SK-N-SH treated with all-trans-retinoic acid at 6 μM for 48 hours (cell line): ENCODE results near the gene N4BP3.
"Not testable (repeated sequence)": the region's sequence is repeated elsewhere in the genome, so short reads cannot be mapped to it uniquely, and the experiment has no call there.

Source experiments
- ATAC-seq: fragments of 200-7000 bp; cut with Tn5 transposase; 3 replicates; pipeline ENCODE4 v1.9.1; 2020; ENCODE audit warnings: mild to moderate bottlenecking, moderate library complexity
- ARNTL ChIP-seq: fragments of 450-650 bp; formaldehyde crosslinking; IDR thresholded peaks from 2 replicates; pipeline ENCODE4 v1.5.0; 2020; ENCODE audit warnings: low read depth, mild to moderate bottlenecking, moderate library complexity, borderline replicate concordance
- CREB5 ChIP-seq: fragments of 250-450 bp; sonication (Bioruptor Pico); IDR thresholded peaks from 2 replicates; pipeline ENCODE4 v1.5.1; 2020; ENCODE audit warnings: low read depth, mild to moderate bottlenecking, moderate library complexity
- CSDC2 ChIP-seq: fragments of 250-450 bp; sonication (Bioruptor Pico); IDR thresholded peaks from 2 replicates; pipeline ENCODE4 v1.5.0; 2020; ENCODE audit warnings: mild to moderate bottlenecking, moderate library complexity
- ESRRG ChIP-seq: fragments of 250-450 bp; sonication (Bioruptor Pico); IDR thresholded peaks from 2 replicates; pipeline ENCODE4 v1.6.1; 2021; ENCODE audit warnings: mild to moderate bottlenecking
- GLIS3 ChIP-seq: fragments of 250-450 bp; sonication (Bioruptor Pico); IDR thresholded peaks from 2 replicates; pipeline ENCODE4 v1.5.0; 2020; ENCODE audit warnings: mild to moderate bottlenecking, moderate library complexity
- ISL1 ChIP-seq: fragments of 250-450 bp; sonication (Bioruptor Pico); IDR thresholded peaks from 2 replicates; pipeline ENCODE4 v2.1.2; 2022; ENCODE audit warnings: mild to moderate bottlenecking, moderate library complexity
- OSR1 ChIP-seq: fragments of 250-450 bp; sonication (Bioruptor Pico); IDR thresholded peaks from 2 replicates; pipeline ENCODE4 v1.8.0; 2022; ENCODE audit warnings: moderate library complexity, mild to moderate bottlenecking, inconsistent platforms
- POU6F1 ChIP-seq: fragments of 250-450 bp; sonication (Bioruptor Pico); IDR thresholded peaks from 2 replicates; pipeline ENCODE4 v1.8.0; 2021; ENCODE audit warnings: low read depth, mild to moderate bottlenecking, moderate library complexity, borderline replicate concordance
- PPARA ChIP-seq: fragments of 250-450 bp; sonication (Bioruptor Pico); IDR thresholded peaks from 2 replicates; pipeline ENCODE4 v1.5.0; 2020; ENCODE audit warnings: mild to moderate bottlenecking, borderline replicate concordance
- RARB ChIP-seq: fragments of 250-450 bp; sonication (Bioruptor Pico); IDR thresholded peaks from 2 replicates; pipeline ENCODE4 v1.8.0; 2021; ENCODE audit warnings: mild to moderate bottlenecking, moderate library complexity
- TCF4 ChIP-seq: fragments of 250-450 bp; sonication (Bioruptor Pico); IDR thresholded peaks from 2 replicates; pipeline ENCODE4 v1.8.0; 2021; ENCODE audit warnings: mild to moderate bottlenecking, moderate library complexity, borderline replicate concordance
- TOX ChIP-seq: fragments of 250-450 bp; sonication (Bioruptor Pico); IDR thresholded peaks from 2 replicates; pipeline ENCODE4 v1.8.0; 2021; ENCODE audit warnings: mild to moderate bottlenecking, moderate library complexity, borderline replicate concordance
- ZC3H10 ChIP-seq: fragments of 250-450 bp; sonication (Bioruptor Pico); IDR thresholded peaks from 2 replicates; pipeline ENCODE4 v1.5.1; 2021; ENCODE audit warnings: mild to moderate bottlenecking, moderate library complexity
- ZFP3 ChIP-seq: fragments of 250-450 bp; sonication (Bioruptor Pico); IDR thresholded peaks from 2 replicates; pipeline ENCODE4 v1.5.0; 2020; ENCODE audit warnings: mild to moderate bottlenecking, moderate library complexity
- ZFP30 ChIP-seq: fragments of 450-650 bp; formaldehyde crosslinking; IDR thresholded peaks from 2 replicates; pipeline ENCODE4 v1.5.0; 2022; ENCODE audit warnings: mild to moderate bottlenecking, moderate library complexity
- ZNF565 ChIP-seq: fragments of 450-650 bp; formaldehyde crosslinking; conservative IDR thresholded peaks from 2 replicates; pipeline ENCODE4 v1.5.0; 2020; ENCODE audit warnings: low read depth, mild to moderate bottlenecking, moderate library complexity
- ZNF70 ChIP-seq: fragments of 450-650 bp; formaldehyde crosslinking; IDR thresholded peaks from 2 replicates; pipeline ENCODE4 v1.5.0; 2020; ENCODE audit warnings: mild to moderate bottlenecking, moderate library complexity
- ZNF8 ChIP-seq: fragments of 450-650 bp; formaldehyde crosslinking; IDR thresholded peaks from 2 replicates; pipeline ENCODE4 v1.5.0; 2020; ENCODE audit warnings: mild to moderate bottlenecking, moderate library complexity
- TF ChIP-seq, protein P1 (sequence below): fragments of 250-450 bp; sonication (Bioruptor Pico); IDR thresholded peaks from 2 replicates; pipeline ENCODE4 v1.5.0; 2020; ENCODE audit warnings: mild to moderate bottlenecking, moderate library complexity
- TF ChIP-seq, protein P2 (sequence below): fragments of 250-450 bp; sonication (Bioruptor Pico); IDR thresholded peaks from 2 replicates; pipeline ENCODE4 v1.5.1; 2021; ENCODE audit warnings: mild to moderate bottlenecking, moderate library complexity

The N4BP3 gene

GRCh38 chr5:178069909-178070308, 43.4 kb upstream of the N4BP3 start (continued):
- TF ChIP-seq, protein P1, sequence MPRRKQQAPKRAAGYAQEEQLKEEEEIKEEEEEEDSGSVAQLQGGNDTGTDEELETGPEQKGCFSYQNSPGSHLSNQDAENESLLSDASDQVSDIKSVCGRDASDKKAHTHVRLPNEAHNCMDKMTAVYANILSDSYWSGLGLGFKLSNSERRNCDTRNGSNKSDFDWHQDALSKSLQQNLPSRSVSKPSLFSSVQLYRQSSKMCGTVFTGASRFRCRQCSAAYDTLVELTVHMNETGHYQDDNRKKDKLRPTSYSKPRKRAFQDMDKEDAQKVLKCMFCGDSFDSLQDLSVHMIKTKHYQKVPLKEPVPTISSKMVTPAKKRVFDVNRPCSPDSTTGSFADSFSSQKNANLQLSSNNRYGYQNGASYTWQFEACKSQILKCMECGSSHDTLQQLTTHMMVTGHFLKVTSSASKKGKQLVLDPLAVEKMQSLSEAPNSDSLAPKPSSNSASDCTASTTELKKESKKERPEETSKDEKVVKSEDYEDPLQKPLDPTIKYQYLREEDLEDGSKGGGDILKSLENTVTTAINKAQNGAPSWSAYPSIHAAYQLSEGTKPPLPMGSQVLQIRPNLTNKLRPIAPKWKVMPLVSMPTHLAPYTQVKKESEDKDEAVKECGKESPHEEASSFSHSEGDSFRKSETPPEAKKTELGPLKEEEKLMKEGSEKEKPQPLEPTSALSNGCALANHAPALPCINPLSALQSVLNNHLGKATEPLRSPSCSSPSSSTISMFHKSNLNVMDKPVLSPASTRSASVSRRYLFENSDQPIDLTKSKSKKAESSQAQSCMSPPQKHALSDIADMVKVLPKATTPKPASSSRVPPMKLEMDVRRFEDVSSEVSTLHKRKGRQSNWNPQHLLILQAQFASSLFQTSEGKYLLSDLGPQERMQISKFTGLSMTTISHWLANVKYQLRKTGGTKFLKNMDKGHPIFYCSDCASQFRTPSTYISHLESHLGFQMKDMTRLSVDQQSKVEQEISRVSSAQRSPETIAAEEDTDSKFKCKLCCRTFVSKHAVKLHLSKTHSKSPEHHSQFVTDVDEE = no peak
- TF ChIP-seq ESRRG = no peak
- no peak for TF ChIP-seq CREB5 (CRISPR knock-in tag)
- TF ChIP-seq ZFP30 (CRISPR knock-in tag) = no peak

GRCh38 chr5:178071108-178071507, 42.2 kb upstream of the N4BP3 start:
- no peak for TF ChIP-seq GLIS3 (CRISPR knock-in tag)
- TF ChIP-seq ZFP3 (CRISPR knock-in tag) = no peak
- TF ChIP-seq POU6F1 (CRISPR knock-in tag) = no peak
- TF ChIP-seq ISL1 (CRISPR knock-in tag) = no peak
- no peak for TF ChIP-seq TCF4 (CRISPR knock-in tag)
- no peak for TF ChIP-seq PPARA (CRISPR knock-in tag)
- no peak for TF ChIP-seq CSDC2 (CRISPR knock-in tag)
- TF ChIP-seq ZNF8 (CRISPR knock-in tag) = no peak
- TF ChIP-seq RARB = no peak
- no peak for TF ChIP-seq ZFP30 (CRISPR knock-in tag)
- TF ChIP-seq ZNF565 (CRISPR knock-in tag) = no peak
- TF ChIP-seq, all 23 proteins: peak for 0
- no peak for ATAC-seq

DNA sequence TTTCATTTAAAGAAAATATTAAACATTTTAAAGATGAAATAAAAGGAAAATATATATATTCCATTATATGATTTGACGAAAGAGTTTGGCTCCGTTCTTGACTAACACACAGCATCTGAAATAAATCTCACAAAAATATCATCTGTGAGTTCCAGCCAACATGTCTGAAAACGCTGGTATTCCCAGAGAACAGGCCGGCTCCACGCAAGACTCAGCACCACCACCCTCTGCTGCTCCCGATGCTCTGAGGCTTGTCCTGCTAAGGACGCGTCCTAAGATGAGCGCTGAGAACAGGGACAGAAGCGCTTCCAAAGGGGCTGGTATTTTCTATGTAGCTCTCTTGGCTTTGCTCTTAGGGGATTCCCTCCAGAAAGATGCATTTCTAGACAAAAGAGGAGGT, 40.6 kb upstream of the N4BP3 start:
- TF ChIP-seq ZNF565 (CRISPR knock-in tag) (no peak), OSR1 (CRISPR knock-in tag) (no peak), PPARA (CRISPR knock-in tag) (no peak), CSDC2 (CRISPR knock-in tag) (no peak), ARNTL (no peak), ZFP30 (CRISPR knock-in tag) (no peak), TOX (no peak), RARB (no peak), ZNF70 (CRISPR knock-in tag) (no peak), ZC3H10 (CRISPR knock-in tag) (no peak), GLIS3 (CRISPR knock-in tag) (no peak)
- ATAC-seq = no peak

DNA sequence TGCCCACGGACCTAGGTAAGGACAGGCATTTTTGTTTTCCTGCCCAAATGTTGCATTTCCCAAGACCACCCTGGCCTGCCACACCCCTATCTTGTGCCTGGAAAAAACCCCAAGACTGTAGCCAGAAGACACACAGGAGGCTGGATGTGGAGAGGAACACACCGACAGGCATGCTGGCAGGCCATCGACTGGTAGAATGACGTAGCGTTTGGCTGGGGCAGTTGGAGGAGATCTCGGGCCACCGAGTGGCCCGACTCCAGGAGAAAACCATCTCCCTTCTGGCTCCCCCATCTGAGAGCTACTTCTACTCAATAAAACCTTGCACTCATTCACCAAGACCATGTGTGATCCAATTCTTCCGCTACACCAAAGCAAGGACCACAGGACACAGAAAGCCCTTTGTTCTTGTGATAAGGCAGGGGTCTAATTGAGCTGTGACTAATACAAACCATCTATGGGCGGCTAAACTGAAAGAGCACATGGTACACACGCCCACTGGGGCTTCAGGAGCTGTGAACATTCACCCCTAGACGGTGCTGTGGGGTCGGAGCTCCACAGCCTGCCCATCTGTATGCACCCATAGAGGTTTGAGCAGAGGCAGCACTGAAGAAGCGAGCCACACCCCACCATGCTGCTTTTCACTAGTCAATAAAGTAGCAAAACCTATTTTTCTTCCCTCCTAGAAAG, 38.9 kb upstream of the N4BP3 start:
- no peak for ATAC-seq

DNA sequence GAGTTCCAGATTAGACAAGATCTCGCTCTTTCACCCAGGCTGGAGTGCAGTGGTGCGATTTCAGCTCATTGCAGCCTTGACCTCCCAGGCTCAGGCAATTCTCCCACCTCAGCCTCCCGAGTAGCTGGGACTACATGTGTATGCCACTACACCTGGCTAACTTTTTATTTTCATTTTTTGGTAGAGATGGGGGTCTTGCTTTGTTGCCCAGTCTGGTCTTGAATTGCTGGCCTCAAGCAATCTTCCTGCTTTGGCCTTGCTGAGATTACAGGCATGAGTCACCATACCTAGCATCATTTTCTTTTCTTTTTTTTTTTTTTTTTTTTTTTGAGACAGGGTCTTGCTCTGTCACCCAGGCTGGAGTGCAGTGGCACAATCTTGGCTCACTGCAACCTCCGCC, 36.4 kb upstream of the N4BP3 start:
- not testable (repeated sequence) for ATAC-seq

More for the DNA sequence above, 38.9 kb upstream of the N4BP3 start:
- TF ChIP-seq, protein P2, sequence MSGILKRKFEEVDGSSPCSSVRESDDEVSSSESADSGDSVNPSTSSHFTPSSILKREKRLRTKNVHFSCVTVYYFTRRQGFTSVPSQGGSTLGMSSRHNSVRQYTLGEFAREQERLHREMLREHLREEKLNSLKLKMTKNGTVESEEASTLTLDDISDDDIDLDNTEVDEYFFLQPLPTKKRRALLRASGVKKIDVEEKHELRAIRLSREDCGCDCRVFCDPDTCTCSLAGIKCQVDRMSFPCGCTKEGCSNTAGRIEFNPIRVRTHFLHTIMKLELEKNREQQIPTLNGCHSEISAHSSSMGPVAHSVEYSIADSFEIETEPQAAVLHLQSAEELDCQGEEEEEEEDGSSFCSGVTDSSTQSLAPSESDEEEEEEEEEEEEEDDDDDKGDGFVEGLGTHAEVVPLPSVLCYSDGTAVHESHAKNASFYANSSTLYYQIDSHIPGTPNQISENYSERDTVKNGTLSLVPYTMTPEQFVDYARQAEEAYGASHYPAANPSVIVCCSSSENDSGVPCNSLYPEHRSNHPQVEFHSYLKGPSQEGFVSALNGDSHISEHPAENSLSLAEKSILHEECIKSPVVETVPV (CRISPR knock-in tag) = no peak
- TF ChIP-seq ZNF70 (CRISPR knock-in tag) = no peak
- TF ChIP-seq ZC3H10 (CRISPR knock-in tag) = no peak
- TF ChIP-seq TOX = no peak
